GM11168 (cell line): ENCODE data around the gene PRKAG1.
"Not testable (repeated sequence)": the region's sequence is repeated elsewhere in the genome, so short reads cannot be mapped to it uniquely, and the experiment has no call there.

Experiments
- in situ Hi-C: fragments of 300-500 bp; cut with MboI; formaldehyde crosslinking; loops from one replicate; pipeline ENCODE4 v1.12.0; 2022; ENCODE audit warnings: low sequenced_read_pairs; ENCODE audit not compliant: unreplicated experiment

PRKAG1 gene

DNA sequence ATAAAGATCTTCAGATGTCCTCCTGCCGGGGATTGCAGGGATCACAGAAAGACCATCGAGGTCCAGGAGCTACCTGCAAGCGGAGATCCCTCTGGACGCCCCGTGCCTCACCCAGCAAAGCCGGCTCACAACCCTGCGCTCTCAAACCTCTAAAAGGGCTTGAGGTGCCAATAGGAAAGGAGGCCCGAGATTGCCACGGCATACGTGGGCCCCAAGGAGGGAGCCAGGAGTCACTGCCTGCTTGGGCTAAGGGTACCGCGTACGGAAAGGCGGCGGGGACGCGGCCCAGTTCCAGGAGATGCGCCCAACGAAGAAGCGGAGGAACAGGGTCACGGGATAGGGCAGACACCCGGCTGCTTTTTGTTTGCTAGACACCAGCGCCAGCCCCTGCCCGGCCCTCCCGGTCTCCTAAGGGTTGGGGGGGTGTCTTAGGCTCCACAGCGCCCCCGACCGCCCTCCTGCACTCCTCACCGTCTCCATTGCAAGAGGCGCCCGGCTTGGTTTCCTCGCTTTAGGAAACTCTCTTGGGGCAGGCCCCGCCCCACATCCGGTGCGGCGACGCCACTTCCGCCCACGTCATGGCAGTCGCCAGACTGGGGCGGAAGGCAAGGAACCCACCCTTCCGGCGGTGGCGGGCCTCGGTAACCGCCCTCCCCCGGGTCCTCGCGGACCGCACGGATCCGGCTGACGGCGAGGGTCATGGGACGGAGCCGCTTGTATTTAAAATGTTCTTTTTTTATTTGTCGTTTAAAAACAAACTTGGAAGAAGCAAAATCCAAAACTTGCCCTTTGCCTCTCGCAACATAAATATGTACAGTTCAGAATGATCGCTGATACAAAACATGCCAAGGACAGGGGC is at the start of gene PRKAG1:
PRKAG1 (minus strand) TSS at position 516 of the 859 bp plus-strand sequence; CDS start at position 480, 36 bp downstream.
- in situ Hi-C loops, result no loop called here

GRCh38 chr12:49066120-49066519 is 47.5 kb upstream of the PRKAG1 start:
- in situ Hi-C loops, result no loop called here

- in situ Hi-C loops, result no loop called here
These were observed 46.2 kb upstream of the PRKAG1 start for GRCh38 chr12:49064767-49065152.

- in situ Hi-C loops, result not testable (repeated sequence)
These were observed 43.3 kb upstream of the PRKAG1 start for GRCh38 chr12:49061916-49062315.

- in situ Hi-C loops, result no loop called here
These were observed 42.6 kb upstream of the PRKAG1 start for GRCh38 chr12:49061157-49061650.

- in situ Hi-C loops, result no loop called here
These were observed 41.9 kb upstream of the PRKAG1 start, which contains the start of gene KMT2D for GRCh38 chr12:49060237-49061156. Gene KMT2D (minus strand): TSS chr12:49060794. CDS start chr12:49055324, 5,470 bp downstream.

DNA sequence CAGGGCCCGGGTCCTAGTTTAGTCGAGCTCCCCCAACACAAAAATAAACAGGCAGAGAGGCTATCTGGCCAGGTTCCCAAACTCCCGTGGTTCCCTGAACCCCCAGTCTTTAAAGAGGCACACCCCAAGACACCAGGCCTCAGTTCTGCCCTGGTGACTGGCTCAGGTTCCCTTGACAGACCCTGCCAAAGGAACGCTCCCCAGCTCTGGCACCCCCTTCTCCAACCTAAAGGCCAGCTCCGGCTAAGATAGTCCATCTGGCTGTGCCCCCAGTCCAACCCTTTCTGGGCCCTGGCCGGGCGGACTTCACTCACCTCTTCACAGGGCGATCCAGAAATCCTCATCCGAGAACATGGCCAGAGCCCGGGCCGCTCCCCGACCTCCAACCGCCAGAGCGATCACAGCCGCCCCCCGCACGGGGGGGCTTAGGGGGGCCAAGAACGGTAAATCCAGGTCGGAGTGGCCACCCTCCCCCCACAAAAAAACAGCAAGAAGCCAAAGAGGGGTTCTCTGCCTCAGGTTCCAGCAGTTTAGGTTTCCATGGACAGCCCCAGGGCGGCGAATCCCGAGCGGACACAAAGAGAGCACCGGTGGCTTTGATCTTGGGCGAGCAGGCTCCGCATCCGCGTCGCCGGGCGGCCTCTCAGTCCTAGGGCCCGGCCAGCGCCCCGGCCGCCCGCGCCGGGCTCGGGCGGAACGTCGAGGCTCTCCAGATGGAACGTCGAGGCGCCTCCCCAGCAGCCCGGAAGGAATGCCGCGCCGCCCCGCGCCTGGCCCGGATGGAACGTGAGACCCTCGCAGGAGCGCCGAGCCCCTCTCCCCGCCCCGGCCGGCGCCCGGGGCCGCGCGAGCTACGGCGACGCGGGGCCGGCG is 41.0 kb upstream of the PRKAG1 start:
- in situ Hi-C loops, result no loop called here

- in situ Hi-C loops, result no loop called here
These were observed 40.4 kb upstream of the PRKAG1 start for GRCh38 chr12:49059045-49059298.

- in situ Hi-C loops, result no loop called here
These were observed 39.9 kb upstream of the PRKAG1 start for GRCh38 chr12:49058366-49059044.

GRCh38 chr12:49057888-49058287 is 39.3 kb upstream of the PRKAG1 start:
- in situ Hi-C loops, result no loop called here

DNA sequence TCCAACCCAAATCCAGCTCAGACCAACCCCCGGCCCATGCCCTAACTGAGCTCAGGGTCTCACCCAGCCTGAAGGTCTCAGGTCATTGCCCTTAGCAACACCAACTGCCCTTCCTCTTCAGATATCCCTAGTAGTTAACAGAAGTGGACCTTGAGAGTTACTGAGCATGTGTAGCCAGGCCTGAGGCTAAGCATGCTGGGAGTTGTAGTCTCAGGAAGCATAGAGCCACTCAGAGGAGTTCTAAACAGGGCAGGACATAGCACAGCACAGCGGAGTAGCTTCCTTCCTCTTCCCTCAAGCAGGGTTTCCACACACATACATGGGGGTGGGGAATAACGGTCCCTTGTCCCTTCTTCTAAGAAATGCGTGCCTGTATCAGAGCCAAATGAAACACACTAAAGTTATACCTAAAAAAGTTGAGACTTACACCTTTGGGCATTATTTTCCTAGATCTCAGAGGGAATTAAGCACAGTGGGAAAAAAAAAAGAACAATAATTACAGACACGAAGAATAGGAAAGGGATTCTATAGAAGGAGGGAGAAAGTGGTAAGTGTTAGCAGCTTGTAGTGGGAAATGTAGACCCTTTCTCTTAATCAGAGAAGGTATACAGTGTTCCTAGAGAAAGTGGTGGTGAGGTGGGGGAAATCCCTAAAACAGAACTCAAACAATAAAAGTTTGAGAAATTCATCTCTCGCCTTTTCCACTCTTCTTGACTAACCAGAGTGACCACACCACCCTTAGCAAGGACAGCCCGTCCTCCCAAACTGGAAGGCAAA is 37.6 kb upstream of the PRKAG1 start:
- in situ Hi-C loops, result no loop called here

- in situ Hi-C loops, result no loop called here
These were observed 36.5 kb upstream of the PRKAG1 start for GRCh38 chr12:49055092-49055491.

DNA sequence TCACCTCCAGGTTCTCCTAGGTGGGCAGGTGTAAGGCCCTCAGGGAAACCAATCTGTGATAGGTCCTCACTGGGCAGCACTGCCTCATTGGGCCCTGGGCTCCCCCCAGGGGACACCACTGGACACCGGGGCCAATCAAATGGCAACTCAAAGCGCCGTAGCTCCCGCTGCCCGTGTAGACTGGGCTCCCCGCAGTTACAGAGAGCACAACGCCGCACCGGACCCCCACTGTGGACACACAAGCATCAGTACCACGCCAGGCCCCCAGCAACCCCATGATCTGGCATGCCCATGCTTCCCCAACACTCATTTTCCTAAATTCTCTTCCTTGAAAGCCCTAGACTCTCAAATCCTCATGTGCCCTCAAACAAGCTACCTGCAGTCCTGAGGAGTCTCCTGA is 35.9 kb upstream of the PRKAG1 start:
- in situ Hi-C loops, result no loop called here

- in situ Hi-C loops, result no loop called here
These were observed 35.5 kb upstream of the PRKAG1 start for GRCh38 chr12:49054096-49054495.

- in situ Hi-C loops, result no loop called here
These were observed 34.1 kb upstream of the PRKAG1 start for GRCh38 chr12:49052451-49053208.

GRCh38 chr12:49051777-49052438 is 33.3 kb upstream of the PRKAG1 start:
- in situ Hi-C loops, result no loop called here

DNA sequence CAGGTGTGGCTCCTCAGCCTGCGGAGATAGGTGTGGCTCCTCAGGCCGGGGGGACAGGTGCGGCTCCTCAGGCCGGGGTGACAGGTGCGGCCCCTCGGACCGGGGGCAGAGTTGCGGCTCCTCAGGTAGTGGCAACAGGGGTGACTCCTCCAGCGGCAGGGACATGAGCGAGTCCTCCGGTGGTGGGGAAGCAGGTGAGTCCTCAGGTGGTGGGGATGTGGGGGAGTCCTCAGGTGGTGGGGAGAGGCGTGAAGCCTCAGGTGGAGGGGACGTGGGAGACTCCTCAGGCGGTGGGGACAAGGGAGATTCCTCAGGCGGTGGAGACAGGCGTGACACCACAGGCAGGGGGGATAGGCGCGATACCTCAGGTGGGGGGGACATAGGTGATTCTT is 32.8 kb upstream of the PRKAG1 start:
- in situ Hi-C loops, result no loop called here
